Lower leg skin (tissue), 4 donors: ENCODE results near the gene PPP1R1B. TPM values are rescaled to one million over a fixed set of nuclear protein-coding genes. Genes with fewer than 3 reads are reported as not detected.

Experiments used
- DNase-seq, 2 donors: peaks; one replicate each; pipeline ENCODE4 v3.0.0-alpha.2; 2019; ENCODE audit warnings: low spot score in 2 of 2
- H3K4me3 ChIP-seq: fragments of 200-600 bp; sonication (generic); 2 replicates; pipeline ENCODE4 v1.5.1; 2017; ENCODE audit warnings: mild to moderate bottlenecking, low read depth; ENCODE audit not compliant: poor library complexity, severe bottlenecking
- POLR2A ChIP-seq, 2 donors: fragments of 450-650 bp; IDR thresholded peaks; one replicate each; pipeline ENCODE4 v1.6.1; 2016 to 2017; ENCODE audit warnings: antibody characterized with exemption in 2 of 2, mild to moderate bottlenecking in 1 of 2, moderate library complexity in 1 of 2
- WGBS, 2 donors: methylation state at CpG; one replicate each; pipeline ENCODE4 v1.1.5; 2018; 5-methylcytosine and 5-hydroxymethylcytosine counted together
- intact Hi-C: fragments of 100-400 bp; cut with DNase I; formaldehyde crosslinking; loops from one replicate; pipeline ENCODE4 v1.15.0; 2023; ENCODE audit warnings: low total_unique reads
- total RNA-seq, 4 donors: library from RNA; depleted of rRNA; stranded (reverse); fragments of >200 nt; gene quantifications; one replicate each; pipeline ENCODE4 v1.1.0, GENCODE V29; 2016
- TF ChIP-seq, protein P1 (sequence below), 3 donors: fragments of 450-650 bp; IDR thresholded peaks; one replicate each; pipeline ENCODE4 v1.5.1; 2016; ENCODE audit warnings: antibody characterized with exemption in 3 of 3, mild to moderate bottlenecking in 3 of 3, moderate library complexity in 2 of 3

The PPP1R1B gene
- total RNA-seq, 4 donors from 2014 or later = 18.5 to 102 (median 51.8) TPM

DNA sequence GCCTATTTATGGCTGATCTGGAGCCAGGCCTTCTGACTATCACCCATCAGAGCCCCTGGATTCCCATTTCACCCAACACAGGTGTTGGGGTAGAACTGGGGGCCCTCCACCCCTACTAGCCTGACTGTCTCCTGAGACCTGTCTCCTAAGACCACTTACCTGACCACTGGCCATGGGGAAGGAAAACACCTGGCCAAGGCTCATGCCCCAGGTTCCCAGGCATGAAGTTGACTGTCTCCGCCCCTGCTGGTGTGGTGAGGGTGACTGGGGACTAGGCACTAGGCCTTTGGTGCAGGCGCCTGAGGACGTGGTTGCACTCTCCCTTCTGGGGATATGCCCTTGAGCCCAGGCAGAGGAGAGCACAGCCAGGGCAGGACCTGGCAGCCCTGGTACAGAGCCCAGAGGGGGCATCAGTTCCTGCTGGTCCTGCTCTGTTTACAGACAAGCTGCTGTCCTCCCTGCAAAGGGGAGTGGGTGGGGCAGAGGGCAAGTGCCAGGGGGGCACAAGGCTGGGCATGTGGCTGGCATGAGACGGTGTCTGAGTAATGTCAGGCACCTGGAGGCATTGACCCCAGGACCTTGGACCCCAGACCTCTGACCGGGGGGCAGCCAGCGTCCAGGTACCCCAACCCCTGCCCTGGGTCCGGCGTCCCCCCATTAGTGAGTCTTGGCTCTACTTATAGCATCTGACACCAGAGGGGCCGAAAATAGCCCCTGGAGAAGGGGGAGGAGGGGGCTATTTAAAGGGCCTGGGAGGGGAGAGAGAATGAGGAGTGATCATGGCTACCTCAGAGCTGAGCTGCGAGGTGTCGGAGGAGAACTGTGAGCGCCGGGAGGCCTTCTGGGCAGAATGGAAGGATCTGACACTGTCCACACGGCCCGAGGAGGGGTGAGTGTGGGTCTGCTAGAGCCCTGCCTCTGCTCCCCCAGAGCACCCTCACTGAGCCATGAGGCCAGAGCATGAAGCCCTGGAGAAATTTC, 38.1 kb downstream of the PPP1R1B start, which contains the start of gene TCAP:
TSS of gene TCAP (plus strand) at position 769 of the 981 bp plus-strand sequence. CDS start at position 780, 11 bp downstream.
- intact Hi-C loops = no loop called here
- WGBS, 2 donors = 45 to 54% methylated on average over 11 to 15 of the region's 15 CpGs
- TF ChIP-seq POLR2A (IDR thresholded peaks at IDR 0.05) = no peak
- TF ChIP-seq, protein P1, sequence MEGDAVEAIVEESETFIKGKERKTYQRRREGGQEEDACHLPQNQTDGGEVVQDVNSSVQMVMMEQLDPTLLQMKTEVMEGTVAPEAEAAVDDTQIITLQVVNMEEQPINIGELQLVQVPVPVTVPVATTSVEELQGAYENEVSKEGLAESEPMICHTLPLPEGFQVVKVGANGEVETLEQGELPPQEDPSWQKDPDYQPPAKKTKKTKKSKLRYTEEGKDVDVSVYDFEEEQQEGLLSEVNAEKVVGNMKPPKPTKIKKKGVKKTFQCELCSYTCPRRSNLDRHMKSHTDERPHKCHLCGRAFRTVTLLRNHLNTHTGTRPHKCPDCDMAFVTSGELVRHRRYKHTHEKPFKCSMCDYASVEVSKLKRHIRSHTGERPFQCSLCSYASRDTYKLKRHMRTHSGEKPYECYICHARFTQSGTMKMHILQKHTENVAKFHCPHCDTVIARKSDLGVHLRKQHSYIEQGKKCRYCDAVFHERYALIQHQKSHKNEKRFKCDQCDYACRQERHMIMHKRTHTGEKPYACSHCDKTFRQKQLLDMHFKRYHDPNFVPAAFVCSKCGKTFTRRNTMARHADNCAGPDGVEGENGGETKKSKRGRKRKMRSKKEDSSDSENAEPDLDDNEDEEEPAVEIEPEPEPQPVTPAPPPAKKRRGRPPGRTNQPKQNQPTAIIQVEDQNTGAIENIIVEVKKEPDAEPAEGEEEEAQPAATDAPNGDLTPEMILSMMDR (IDR thresholded peaks at IDR 0.05) = no peak
- no peak for DNase-seq
- H3K4me3 ChIP-seq = no peak within 1 kb of the TSS

DNA sequence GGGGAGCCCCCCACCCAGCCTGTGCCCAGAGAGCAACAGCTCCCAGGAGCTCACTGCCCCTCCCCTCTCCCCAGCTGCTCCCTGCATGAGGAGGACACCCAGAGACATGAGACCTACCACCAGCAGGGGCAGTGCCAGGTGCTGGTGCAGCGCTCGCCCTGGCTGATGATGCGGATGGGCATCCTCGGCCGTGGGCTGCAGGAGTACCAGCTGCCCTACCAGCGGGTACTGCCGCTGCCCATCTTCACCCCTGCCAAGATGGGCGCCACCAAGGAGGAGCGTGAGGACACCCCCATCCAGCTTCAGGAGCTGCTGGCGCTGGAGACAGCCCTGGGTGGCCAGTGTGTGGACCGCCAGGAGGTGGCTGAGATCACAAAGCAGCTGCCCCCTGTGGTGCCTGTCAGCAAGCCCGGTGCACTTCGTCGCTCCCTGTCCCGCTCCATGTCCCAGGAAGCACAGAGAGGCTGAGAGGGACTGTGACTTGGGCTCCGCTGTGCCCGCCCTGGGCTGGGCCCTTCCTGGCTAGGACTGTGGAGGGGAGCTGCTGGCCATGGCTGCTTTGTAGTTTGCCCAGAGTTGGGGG, 39.0 kb downstream of the PPP1R1B start:
- no peak overlapping the region for H3K4me3 ChIP-seq
- TF ChIP-seq POLR2A (IDR thresholded peaks at IDR 0.05) = no peak
- TF ChIP-seq, protein P1 (IDR thresholded peaks at IDR 0.05) = no peak
- no peak for DNase-seq
- intact Hi-C loops = no loop called here
- WGBS, 2 donors = 46 to 54% methylated on average over 17 of the region's 17 CpGs

DNA sequence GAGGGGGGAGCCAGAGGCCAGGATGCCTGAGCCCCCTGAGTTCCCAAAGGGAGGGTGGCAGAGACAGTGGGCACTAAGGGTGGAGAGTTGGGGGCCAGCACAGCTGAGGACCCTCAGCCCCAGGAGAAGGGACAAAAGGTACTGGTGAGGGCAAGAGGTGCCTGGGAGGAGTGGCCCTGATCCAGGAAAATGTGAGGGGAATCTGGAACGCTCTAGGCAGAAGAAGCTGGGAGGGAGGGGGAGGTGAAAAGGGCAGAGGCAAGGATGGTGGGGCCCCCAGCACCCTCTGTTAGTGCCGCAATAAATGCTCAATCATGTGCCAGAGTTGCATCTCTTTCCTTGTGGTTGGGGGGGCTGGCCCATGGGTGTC, 39.5 kb downstream of the PPP1R1B start:
- no peak for TF ChIP-seq POLR2A (IDR thresholded peaks at IDR 0.05)
- TF ChIP-seq, protein P1 (IDR thresholded peaks at IDR 0.05) = no peak
- WGBS, 2 donors = 41 to 52% methylated on average over 2 of the region's 2 CpGs
- no peak overlapping the region for H3K4me3 ChIP-seq
- intact Hi-C loops = no loop called here
- no peak for DNase-seq

DNA sequence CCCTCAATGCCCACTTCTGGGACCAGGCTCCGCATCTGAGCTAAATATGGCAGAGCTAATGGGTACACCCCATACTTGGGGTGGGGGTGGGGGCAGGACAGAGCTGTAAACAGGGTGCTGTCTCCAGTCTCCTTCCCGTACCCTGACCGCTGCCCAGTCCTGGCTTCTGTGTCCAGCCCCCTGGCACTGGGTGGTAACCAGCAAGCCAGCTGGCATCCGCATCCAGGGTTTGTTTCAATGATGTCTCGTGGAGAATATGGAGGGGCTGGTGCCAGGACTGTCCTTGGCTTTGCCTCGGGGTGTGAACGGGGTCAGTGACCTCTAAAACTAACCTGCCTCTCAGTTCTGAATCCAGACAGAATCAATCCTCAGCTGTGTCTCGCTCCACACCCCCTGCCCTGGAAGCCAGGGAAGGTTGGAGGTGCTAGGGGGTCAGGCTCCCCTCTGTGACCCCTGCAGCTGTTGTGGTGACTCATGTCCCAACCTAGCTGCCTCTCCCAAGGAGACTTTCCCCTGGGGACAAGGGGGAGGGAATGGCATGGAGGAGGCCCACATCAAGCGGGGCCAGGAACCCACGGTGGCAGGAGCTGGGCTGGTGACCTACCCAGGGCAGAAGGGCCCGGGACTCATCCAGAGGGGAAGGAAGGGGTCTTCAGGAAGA, 40.0 kb downstream of the PPP1R1B start:
- intact Hi-C loops = no loop called here
- no peak overlapping the region for H3K4me3 ChIP-seq
- TF ChIP-seq POLR2A (IDR thresholded peaks at IDR 0.05) = no peak
- TF ChIP-seq, protein P1 (IDR thresholded peaks at IDR 0.05) = no peak
- DNase-seq = no peak
- 40 to 61% methylated on average over 9 to 11 of the region's 11 CpGs for WGBS, 2 donors

DNA sequence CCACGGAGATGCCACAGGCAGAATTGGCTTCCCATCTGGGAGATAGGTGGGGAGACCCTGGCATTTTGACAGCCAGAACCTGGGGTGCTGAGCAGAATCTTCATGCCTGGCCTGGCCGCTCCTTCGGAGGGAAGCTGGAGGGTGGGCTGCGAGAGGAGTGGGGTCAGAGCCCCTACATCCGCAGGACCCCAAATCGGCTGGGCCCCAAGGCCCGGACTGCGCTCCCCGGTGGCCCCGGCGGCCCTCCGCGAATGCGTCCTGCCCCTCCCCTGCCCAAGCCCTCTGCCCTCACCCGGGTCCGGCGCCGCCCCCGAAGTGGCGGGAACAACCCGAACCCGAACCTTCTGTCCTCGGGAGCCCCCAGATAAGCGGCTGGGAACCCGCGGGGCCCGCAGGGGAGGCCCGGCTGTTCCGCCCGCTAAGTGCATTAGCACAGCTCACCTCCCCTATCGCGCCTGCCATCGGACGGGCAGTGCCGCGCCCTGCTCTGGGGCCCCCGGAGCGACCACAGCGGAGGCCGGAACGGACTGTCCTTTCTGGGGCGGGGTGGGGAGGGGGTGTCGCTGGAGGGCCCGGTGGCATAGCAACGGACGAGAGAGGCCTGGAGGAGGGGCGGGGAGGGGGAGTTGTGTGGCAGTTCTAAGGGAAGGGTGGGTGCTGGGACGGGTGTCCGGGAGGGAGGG, 40.7 kb downstream of the PPP1R1B start:
- WGBS, 2 donors = 8 to 18% methylated on average over 25 to 37 of the region's 49 CpGs
- intact Hi-C loops = no loop called here
- no peak overlapping the region for H3K4me3 ChIP-seq
- no peak for DNase-seq
- TF ChIP-seq, protein P1 (IDR thresholded peaks at IDR 0.05) = no peak
- TF ChIP-seq POLR2A (IDR thresholded peaks at IDR 0.05) = no peak
